Measurements from ENCODE around the gene NHSL2. TPM values are rescaled to one million over a fixed set of nuclear protein-coding genes. Genes with fewer than 3 reads are reported as not detected.
A peak's percentile ranks its signal among the peaks of the same experiment; 100 is the strongest.

The NHSL2 gene
- total RNA-seq, 1 donor from 2014 or later = 12.7 TPM

DNA sequence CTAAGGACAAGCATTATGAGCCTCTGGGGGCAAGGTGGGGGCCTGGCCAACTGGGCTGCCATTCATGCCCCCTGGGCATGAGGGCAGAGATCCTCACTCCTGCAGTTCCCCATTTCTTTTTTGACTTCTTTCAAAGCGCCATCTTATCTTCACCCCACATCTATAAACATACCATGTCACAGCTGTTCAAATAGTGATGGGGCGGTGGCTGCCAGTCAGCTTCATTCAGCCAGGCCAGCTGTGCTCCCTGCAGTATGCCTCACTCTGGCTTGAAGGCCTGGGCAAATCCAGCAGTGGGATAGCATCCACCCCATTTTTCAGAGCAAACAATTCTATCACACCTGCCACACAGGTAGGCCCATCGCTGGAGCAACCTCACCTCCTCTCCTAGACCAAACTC lies 85.5 kb downstream of the NHSL2 start:
- intact Hi-C loops (cut with DNase I) = no loop called here
- ATAC-seq (no peak), DNase-seq (no peak)
- Histone ChIP-seq H3K27me3 (ENCODE audit: low read depth) (no peaks in the 10 kb centered on the region), H3K4me3 (no peak overlapping the region), H3K36me3 (no peaks in the 10 kb centered on the region), H3K27ac (no peak overlapping the region), H3K9me3 (no peaks in the 10 kb centered on the region), H3K4me1 (no peaks in the 10 kb centered on the region)
- TF ChIP-seq, protein P1, sequence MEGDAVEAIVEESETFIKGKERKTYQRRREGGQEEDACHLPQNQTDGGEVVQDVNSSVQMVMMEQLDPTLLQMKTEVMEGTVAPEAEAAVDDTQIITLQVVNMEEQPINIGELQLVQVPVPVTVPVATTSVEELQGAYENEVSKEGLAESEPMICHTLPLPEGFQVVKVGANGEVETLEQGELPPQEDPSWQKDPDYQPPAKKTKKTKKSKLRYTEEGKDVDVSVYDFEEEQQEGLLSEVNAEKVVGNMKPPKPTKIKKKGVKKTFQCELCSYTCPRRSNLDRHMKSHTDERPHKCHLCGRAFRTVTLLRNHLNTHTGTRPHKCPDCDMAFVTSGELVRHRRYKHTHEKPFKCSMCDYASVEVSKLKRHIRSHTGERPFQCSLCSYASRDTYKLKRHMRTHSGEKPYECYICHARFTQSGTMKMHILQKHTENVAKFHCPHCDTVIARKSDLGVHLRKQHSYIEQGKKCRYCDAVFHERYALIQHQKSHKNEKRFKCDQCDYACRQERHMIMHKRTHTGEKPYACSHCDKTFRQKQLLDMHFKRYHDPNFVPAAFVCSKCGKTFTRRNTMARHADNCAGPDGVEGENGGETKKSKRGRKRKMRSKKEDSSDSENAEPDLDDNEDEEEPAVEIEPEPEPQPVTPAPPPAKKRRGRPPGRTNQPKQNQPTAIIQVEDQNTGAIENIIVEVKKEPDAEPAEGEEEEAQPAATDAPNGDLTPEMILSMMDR (IDR thresholded peaks at IDR 0.05) = no peak

DNA sequence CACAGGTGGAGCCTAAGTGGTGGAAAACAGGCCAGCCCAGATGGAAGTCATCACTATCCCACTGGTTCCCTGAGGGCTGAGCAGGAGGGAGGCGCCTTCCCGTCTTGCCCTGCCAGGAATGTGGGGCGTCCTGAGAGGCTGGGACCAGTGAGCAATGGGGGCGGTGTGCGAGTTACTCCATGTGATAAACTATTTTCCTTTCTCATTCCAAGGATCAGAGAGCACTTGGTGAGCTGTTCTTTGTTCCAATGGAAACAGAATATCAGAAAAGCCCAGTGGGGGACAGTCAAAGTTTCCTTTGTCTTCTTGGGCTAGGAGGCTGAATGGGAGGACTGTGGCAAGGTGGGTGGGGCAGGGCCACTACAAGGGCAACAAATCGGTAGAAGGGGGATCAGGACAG lies 86.2 kb downstream of the NHSL2 start:
- ATAC-seq (no peak), DNase-seq (no peak)

DNA sequence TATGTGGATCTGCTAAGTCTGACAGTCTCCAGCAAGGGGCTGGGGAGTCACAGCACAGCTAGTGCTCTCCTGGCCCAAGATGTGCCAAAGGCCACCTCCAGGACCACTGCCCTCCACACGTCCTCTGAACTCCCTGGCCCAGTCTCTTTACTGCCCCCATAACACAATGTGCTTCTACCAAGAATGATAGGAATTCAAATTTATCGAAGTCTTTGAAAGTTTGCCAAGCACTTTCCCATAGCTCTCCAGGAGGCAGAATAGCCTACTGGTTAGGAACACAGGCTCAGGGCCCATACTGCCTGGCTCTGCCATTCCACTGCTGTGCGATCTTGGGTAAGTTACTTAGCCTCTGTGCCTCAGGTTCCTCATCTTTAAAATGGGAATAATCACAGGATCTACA lies 86.7 kb downstream of the NHSL2 start:
- TF ChIP-seq, protein P1 (IDR thresholded peaks at IDR 0.05) = no peak
- H3K27ac ChIP-seq = peak overlapping the region; percentile 36
- no peak for DNase-seq
- no peaks in the 10 kb centered on the region for H3K36me3 ChIP-seq
- no peak for ATAC-seq
- intact Hi-C loops (cut with DNase I) = no loop called here
- H3K4me1 ChIP-seq = no peaks in the 10 kb centered on the region
- H3K27me3 ChIP-seq (ENCODE audit: low read depth) = no peaks in the 10 kb centered on the region
- H3K4me3 ChIP-seq = no peak overlapping the region
- H3K9me3 ChIP-seq = no peaks in the 10 kb centered on the region

More for the DNA sequence above, 86.2 kb downstream of the NHSL2 start:
- no peaks in the 10 kb centered on the region for H3K4me1 ChIP-seq
- peak overlapping the region; percentile 36 for H3K27ac ChIP-seq
- intact Hi-C loops (cut with DNase I) = no loop called here
- no peak overlapping the region for H3K4me3 ChIP-seq
- TF ChIP-seq, protein P1 (IDR thresholded peaks at IDR 0.05) = no peak
- H3K9me3 ChIP-seq = no peaks in the 10 kb centered on the region
- no peaks in the 10 kb centered on the region for H3K36me3 ChIP-seq
- no peaks in the 10 kb centered on the region for H3K27me3 ChIP-seq (ENCODE audit: low read depth)

DNA sequence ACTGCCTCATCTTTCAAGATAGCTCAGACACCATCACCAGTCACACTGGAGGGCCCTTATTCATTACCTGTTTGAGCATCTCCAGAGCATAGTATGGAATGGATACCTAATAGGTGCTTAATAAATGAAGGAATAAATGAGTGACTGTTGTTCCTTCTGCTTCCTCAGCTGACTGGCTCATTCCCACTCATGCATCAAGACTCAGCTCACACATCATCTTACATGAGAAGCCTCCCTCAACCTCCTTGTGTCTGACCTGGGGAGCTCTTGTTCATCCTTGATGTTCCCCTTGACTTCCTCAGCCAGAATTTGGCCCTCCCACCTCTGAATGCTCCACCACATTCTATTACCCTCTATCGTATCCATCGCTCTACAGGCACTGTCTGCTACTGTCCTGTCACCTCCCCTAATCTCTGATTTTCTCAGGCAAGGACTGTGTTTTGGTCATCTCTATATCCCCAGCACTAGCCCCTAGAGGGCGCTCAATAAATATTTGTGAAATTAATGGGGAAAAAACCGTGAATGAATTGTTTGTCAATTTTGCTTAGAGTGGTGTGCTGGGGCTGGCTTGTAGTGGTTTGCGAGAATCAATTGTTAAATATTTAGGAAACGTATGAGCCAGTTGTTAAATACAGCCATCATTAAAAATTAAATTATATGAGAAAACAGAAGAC lies 88.3 kb downstream of the NHSL2 start:
- H3K36me3 ChIP-seq = no peaks in the 10 kb centered on the region
- ATAC-seq = peak; percentile 58 to 70
- H3K27ac ChIP-seq = no peak overlapping the region
- DNase-seq = no peak
- no peaks in the 10 kb centered on the region for H3K4me1 ChIP-seq
- no peaks in the 10 kb centered on the region for H3K9me3 ChIP-seq
- TF ChIP-seq, protein P1 (IDR thresholded peaks at IDR 0.05) = peak; percentile 52
- intact Hi-C loops (cut with DNase I) = no loop called here
- H3K27me3 ChIP-seq (ENCODE audit: low read depth) = no peaks in the 10 kb centered on the region
- no peak overlapping the region for H3K4me3 ChIP-seq

DNA sequence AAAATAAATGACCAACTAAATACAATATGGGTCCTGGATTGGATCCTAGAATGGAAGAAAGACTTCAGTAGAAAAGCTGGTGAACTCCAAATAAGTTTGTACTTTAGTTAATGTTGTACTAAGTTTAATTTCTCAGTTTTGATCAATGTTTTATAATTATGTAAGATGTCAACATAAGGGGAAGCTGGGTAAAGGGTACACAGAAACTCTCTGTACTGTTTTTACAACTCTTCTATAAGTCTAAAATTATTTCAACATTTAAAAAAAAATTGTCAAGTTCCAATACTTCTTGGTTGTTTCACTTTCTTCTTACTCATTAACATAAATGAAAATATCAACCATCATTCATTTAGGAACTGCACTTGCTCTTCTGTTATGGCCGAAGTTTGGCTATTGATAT lies 88.9 kb downstream of the NHSL2 start:
- Histone ChIP-seq H3K4me3 (no peak overlapping the region), H3K36me3 (no peaks in the 10 kb centered on the region), H3K9me3 (no peaks in the 10 kb centered on the region), H3K4me1 (no peaks in the 10 kb centered on the region), H3K27ac (no peak overlapping the region), H3K27me3 (ENCODE audit: low read depth) (no peaks in the 10 kb centered on the region)
- TF ChIP-seq, protein P1 (IDR thresholded peaks at IDR 0.05) = no peak
- DNase-seq (no peak), ATAC-seq (no peak)
- intact Hi-C loops (cut with DNase I) = no loop called here

Measured in lower lobe of right lung (tissue), 2 donors.